ENCODE data around the gene CYP11A1. TPM values are rescaled to one million over a fixed set of nuclear protein-coding genes. Genes with fewer than 3 reads are reported as not detected.

Gene CYP11A1
- total RNA-seq, 2 donors from 2014 or later, result 0.21 to 0.26 TPM

DNA sequence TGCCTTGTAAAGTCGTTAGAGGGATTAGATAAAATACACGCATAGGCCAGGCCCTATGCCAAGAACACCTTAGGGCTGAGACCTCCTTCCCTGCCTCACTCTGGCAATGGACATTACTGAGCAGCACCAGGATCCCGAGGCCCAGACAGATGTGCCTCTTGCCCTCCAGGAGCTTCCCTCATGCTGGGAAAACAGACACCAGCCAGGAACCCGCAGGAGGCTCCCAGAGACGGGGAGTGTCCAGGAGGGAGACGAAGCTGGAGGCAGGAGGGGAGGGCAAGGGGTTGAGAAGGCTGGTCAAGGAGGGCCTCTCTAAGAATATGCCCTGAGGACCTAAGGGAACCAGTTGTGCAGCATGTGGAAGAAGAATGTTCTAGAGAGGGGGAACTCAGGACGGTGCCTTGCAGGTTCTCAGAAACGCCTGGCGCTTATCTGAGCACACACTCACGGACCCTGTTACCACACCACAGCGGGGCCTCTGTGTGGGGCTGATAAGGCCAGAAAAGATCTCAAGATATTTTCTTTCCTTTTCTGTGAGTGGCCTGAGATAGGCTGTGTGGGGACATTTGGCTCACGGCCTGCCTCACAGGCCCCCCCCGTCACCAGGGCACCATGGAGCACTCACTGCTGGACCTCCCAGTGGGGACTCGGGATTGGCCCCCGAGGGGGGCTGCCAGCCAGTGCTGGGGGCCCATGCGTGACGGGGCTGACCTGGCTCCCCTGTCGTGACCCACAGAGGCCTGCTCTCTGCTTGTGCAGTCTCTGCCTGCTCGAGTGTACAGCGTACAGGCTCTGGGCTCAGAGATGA lies 22.0 kb upstream of the CYP11A1 start:
- H3K4me3 Mint-ChIP-seq, result no peak overlapping the region
- ATAC-seq (replicated peaks in 1 of 2) (no peak), DNase-seq (no peak)
- H3K27me3 Mint-ChIP-seq (ENCODE audit: low read depth), result no peaks in the 10 kb centered on the region
- no peaks in the 10 kb centered on the region for H3K9me3 Mint-ChIP-seq
- H3K4me1 Mint-ChIP-seq (ENCODE audit: low read depth), result peaks cover 81% of the 10 kb centered on the region
- H3K27ac Mint-ChIP-seq, result peak overlapping the region; percentile 80
- no peaks in the 10 kb centered on the region for H3K36me3 Mint-ChIP-seq (ENCODE audit: insufficient read depth in 2 of 2)

- Mint-ChIP-seq H3K4me3 (no peak overlapping the region), H3K27me3 (ENCODE audit: low read depth) (no peaks in the 10 kb centered on the region), H3K36me3 (ENCODE audit: insufficient read depth in 2 of 2) (no peaks in the 10 kb centered on the region), H3K4me1 (ENCODE audit: low read depth) (peaks cover 81% of the 10 kb centered on the region), H3K9me3 (no peaks in the 10 kb centered on the region), H3K27ac (no peak overlapping the region)
- DNase-seq (no peak), ATAC-seq (replicated peaks in 1 of 2) (no peak)
Measured at GRCh38 chr15:74388363-74388951, 21.0 kb upstream of the CYP11A1 start.

GRCh38 chr15:74387621-74388362 lies 20.3 kb upstream of the CYP11A1 start:
- no peaks in the 10 kb centered on the region for H3K36me3 Mint-ChIP-seq (ENCODE audit: insufficient read depth in 2 of 2)
- DNase-seq (no peak), ATAC-seq (replicated peaks in 1 of 2) (no peak)
- H3K4me1 Mint-ChIP-seq (ENCODE audit: low read depth), result peaks cover 81% of the 10 kb centered on the region
- no peak overlapping the region for H3K4me3 Mint-ChIP-seq
- no peak overlapping the region for H3K27ac Mint-ChIP-seq
- no peaks in the 10 kb centered on the region for H3K27me3 Mint-ChIP-seq (ENCODE audit: low read depth)
- no peaks in the 10 kb centered on the region for H3K9me3 Mint-ChIP-seq

GRCh38 chr15:74387141-74387541 lies 19.7 kb upstream of the CYP11A1 start:
- DNase-seq (no peak), ATAC-seq (replicated peaks in 1 of 2) (no peak)
- Mint-ChIP-seq H3K4me1 (ENCODE audit: low read depth) (peaks cover 81% of the 10 kb centered on the region), H3K4me3 (no peak overlapping the region), H3K36me3 (ENCODE audit: insufficient read depth in 2 of 2) (no peaks in the 10 kb centered on the region), H3K9me3 (no peaks in the 10 kb centered on the region), H3K27me3 (ENCODE audit: low read depth) (no peaks in the 10 kb centered on the region), H3K27ac (no peak overlapping the region)

- H3K27ac Mint-ChIP-seq, result no peak overlapping the region
- no peaks in the 10 kb centered on the region for H3K27me3 Mint-ChIP-seq (ENCODE audit: low read depth)
- H3K9me3 Mint-ChIP-seq, result no peaks in the 10 kb centered on the region
- H3K4me1 Mint-ChIP-seq (ENCODE audit: low read depth), result peaks cover 81% of the 10 kb centered on the region
- H3K36me3 Mint-ChIP-seq (ENCODE audit: insufficient read depth in 2 of 2), result no peaks in the 10 kb centered on the region
- DNase-seq (no peak), ATAC-seq (replicated peaks in 1 of 2) (no peak)
- no peak overlapping the region for H3K4me3 Mint-ChIP-seq
Measured at GRCh38 chr15:74386496-74387140, 19.2 kb upstream of the CYP11A1 start.

DNA sequence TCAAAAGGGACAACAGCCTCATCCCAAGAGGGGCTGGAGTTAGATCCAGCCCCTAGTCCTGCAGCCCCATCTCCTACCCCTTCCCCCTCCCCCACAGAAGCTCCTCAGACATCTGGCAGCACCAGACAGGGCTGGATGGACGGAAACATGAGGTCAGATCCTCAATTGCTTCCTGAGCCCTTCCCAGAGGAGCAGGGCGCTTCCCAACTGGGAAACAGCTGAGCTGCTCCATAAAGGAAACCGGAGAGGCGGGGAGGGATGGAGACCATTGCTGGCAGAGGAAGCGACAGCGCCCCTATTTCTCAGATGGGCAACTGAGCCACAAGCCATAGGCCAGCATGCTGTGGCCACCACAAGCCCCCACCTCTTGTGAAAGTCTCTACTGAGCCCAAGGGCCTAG lies 18.3 kb upstream of the CYP11A1 start:
- Mint-ChIP-seq H3K9me3 (no peaks in the 10 kb centered on the region), H3K4me1 (ENCODE audit: low read depth) (peaks cover 81% of the 10 kb centered on the region), H3K4me3 (no peak overlapping the region), H3K36me3 (ENCODE audit: insufficient read depth in 2 of 2) (no peaks in the 10 kb centered on the region), H3K27me3 (ENCODE audit: low read depth) (no peaks in the 10 kb centered on the region), H3K27ac (no peak overlapping the region)
- DNase-seq, result no peak
- no peak for ATAC-seq (replicated peaks in 1 of 2)

- Mint-ChIP-seq H3K36me3 (ENCODE audit: insufficient read depth in 2 of 2) (no peaks in the 10 kb centered on the region), H3K27ac (peak overlapping the region; percentile 79), H3K9me3 (no peaks in the 10 kb centered on the region), H3K4me1 (ENCODE audit: low read depth) (peaks cover 81% of the 10 kb centered on the region), H3K27me3 (ENCODE audit: low read depth) (no peaks in the 10 kb centered on the region), H3K4me3 (peak overlapping the region; percentile 50 to 61)
- ATAC-seq (replicated peaks in 1 of 2) (peak; percentile 58 to 73), DNase-seq (peak; percentile 70 to 71)
Measured at GRCh38 chr15:74384881-74385643, 17.6 kb upstream of the CYP11A1 start.

DNA sequence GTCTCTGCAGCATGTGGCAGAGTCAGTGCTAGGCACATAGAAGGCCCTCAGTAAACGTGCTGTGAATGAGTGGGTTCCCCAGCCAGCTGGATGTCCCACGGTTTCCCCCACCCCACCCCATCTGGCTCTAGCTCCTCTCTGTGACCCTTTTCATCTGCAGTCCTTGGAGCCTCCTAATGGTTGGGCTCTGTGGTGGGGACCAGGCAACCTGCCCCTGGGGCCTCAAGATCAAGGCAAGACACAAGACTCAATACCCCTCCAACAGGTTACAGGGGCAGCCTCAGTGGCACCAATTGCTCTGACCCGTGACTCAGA lies 17.1 kb upstream of the CYP11A1 start:
- Mint-ChIP-seq H3K36me3 (ENCODE audit: insufficient read depth in 2 of 2) (no peaks in the 10 kb centered on the region), H3K27ac (peak overlapping the region; percentile 79), H3K9me3 (no peaks in the 10 kb centered on the region), H3K4me1 (ENCODE audit: low read depth) (peaks cover 84% of the 10 kb centered on the region), H3K27me3 (ENCODE audit: low read depth) (no peaks in the 10 kb centered on the region), H3K4me3 (peak overlapping the region; percentile 50 to 61)
- ATAC-seq (replicated peaks in 1 of 2), result peak in 1 of 2 donors; percentile 1
- DNase-seq, result no peak

GRCh38 chr15:74383695-74384565 lies 16.5 kb upstream of the CYP11A1 start:
- Mint-ChIP-seq H3K27ac (peak overlapping the region; percentile 79), H3K36me3 (ENCODE audit: insufficient read depth in 2 of 2) (no peaks in the 10 kb centered on the region), H3K4me3 (peak overlapping the region; percentile 50 to 61), H3K9me3 (no peaks in the 10 kb centered on the region), H3K27me3 (ENCODE audit: low read depth) (no peaks in the 10 kb centered on the region), H3K4me1 (ENCODE audit: low read depth) (peaks cover 85% of the 10 kb centered on the region)
- ATAC-seq (replicated peaks in 1 of 2) (peak; percentile 77 to 79), DNase-seq (peak; percentile 80 to 85)

DNA sequence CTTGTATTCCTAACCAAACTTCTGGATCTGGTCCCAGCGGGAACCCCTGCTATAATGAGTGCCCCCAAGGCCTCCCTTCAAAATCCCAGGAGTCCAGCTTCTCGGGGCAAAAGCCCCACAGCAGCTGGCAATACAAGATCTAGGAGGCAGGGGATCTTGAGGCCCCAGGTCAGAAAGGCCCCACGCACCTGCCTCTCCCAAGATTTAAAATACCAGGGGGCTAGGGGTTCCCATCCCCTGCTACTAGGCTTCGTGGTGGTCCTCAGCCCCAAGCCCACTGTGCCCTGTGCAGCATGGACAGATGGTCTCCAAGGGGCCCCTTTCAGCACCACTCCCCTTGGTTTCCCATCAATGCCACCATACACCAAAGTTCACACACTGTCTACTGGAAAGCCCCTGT lies 15.8 kb upstream of the CYP11A1 start:
- peak overlapping the region; percentile 50 to 61 for H3K4me3 Mint-ChIP-seq
- H3K4me1 Mint-ChIP-seq (ENCODE audit: low read depth), result peaks cover 87% of the 10 kb centered on the region
- DNase-seq (no peak), ATAC-seq (replicated peaks in 1 of 2) (no peak)
- no peaks in the 10 kb centered on the region for H3K27me3 Mint-ChIP-seq (ENCODE audit: low read depth)
- no peaks in the 10 kb centered on the region for H3K9me3 Mint-ChIP-seq
- peak overlapping the region; percentile 79 for H3K27ac Mint-ChIP-seq
- no peaks in the 10 kb centered on the region for H3K36me3 Mint-ChIP-seq (ENCODE audit: insufficient read depth in 2 of 2)

DNA sequence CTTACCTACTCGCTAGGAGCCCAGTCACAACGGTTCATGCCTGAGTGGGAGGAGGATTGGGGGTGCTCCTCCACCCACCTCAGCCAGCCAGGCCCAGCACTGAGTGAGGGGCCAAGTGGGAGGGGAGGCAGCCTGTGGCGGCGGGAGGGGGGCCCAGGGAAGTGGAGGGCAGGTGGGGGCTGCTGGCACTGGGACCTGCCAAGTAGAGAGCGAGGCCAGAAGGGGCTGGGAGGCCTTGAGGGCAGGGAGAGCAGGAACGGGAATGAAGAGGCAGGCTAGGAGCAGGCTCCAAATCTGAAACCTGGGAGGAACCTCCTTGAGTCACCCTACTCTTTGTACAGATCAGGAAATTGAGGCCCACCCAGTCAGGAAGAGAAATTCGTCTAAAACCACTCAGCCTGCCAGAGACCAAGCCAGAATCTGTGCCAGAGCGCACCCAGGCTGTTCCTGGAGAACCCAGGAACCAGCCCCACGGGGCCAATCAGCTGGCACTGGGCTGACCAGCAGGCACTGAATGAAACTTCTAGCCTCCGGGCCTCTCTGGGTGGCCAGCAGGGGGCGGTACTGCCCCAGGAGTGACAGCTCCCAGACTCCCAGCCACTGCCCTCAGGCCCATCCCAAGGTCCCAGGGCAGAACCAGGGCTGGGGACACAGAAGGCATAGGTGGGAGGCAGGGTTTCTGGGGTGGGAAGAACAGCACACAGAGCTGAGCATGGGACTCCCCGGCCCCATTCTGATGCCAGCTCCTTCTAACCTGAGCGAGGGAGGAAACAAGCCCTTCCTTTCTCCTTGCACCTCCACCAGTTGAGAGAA lies 14.8 kb upstream of the CYP11A1 start:
- no peak overlapping the region for H3K4me3 Mint-ChIP-seq
- H3K36me3 Mint-ChIP-seq (ENCODE audit: insufficient read depth in 2 of 2), result no peaks in the 10 kb centered on the region
- H3K27ac Mint-ChIP-seq, result peak overlapping the region; percentile 31
- no peaks in the 10 kb centered on the region for H3K9me3 Mint-ChIP-seq
- peak; percentile 79 to 90 for DNase-seq
- no peaks in the 10 kb centered on the region for H3K27me3 Mint-ChIP-seq (ENCODE audit: low read depth)
- peaks cover 87% of the 10 kb centered on the region for H3K4me1 Mint-ChIP-seq (ENCODE audit: low read depth)
- peak; percentile 32 to 48 for ATAC-seq (replicated peaks in 1 of 2)

All from activated T-cell treated with anti-CD3 and anti-CD28 coated beads, Interleukin-2, amount 50 U/mL, for 72 hours (primary cell).